Effector CD4-positive, alpha-beta T cell (primary cell): ENCODE results near the gene MRRF.
A peak's percentile ranks its signal among the peaks of the same experiment; 100 is the strongest.

Experiments
- DNase-seq: peaks from one replicate; pipeline ENCODE4 v3.0.0-alpha.2; 2020
- total RNA-seq: gene quantifications from one replicate; lab custom pipeline; 2026; lab: John Stamatoyannopoulos, UW

MRRF gene, protein sequence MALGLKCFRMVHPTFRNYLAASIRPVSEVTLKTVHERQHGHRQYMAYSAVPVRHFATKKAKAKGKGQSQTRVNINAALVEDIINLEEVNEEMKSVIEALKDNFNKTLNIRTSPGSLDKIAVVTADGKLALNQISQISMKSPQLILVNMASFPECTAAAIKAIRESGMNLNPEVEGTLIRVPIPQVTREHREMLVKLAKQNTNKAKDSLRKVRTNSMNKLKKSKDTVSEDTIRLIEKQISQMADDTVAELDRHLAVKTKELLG
- total RNA-seq, result 33.4 reads per million, percentile 59 among the genes with 10 or more reads in this experiment

DNA sequence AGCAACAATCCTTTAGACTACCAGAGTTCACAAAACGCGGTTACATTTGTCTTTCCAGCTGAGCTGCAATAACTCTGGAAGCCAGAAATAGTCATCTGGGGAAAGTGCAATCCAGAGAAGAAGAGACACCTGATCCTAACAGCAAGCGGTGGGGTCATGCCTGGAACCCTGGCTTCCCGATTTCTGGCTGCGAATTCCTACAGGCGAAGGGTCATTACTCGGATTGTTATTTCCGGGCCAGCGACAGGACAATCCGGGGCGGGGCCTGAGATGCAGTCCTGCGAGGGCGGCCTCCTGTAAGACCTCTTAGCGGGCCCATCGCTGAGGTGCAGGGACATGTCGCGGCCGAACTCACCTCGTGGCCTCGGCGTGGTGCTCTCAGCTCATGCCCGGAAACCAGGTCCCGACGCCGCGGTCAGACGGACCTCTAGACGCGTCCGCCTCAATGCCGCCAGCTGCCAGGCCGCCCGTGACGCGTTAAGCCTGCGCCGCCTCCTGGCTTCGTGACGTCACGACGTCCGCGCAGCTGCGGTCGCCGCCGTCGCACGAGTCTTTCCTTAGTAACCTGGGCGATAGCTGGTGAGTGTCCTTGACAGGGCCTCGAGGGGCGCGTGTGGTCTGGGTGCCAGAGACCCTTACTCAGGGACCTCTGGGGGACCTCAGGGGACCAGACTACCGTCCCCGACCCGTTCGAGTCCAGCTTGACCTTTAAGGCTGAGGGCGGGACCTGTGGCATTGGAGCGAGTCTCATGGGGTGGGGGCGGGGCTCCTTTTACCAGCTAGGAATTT lies at the start of gene MRRF, which contains the start of gene RBM18:
MRRF (plus strand) TSS at position 523 of the 789 bp plus-strand sequence. CDS start 6,010 bp downstream, outside the sequence.
RBM18 (minus strand) TSS at position 481 of the 789 bp plus-strand sequence. CDS start 3,348 bp downstream, outside the sequence.
- peak; percentile 81 for DNase-seq

DNA sequence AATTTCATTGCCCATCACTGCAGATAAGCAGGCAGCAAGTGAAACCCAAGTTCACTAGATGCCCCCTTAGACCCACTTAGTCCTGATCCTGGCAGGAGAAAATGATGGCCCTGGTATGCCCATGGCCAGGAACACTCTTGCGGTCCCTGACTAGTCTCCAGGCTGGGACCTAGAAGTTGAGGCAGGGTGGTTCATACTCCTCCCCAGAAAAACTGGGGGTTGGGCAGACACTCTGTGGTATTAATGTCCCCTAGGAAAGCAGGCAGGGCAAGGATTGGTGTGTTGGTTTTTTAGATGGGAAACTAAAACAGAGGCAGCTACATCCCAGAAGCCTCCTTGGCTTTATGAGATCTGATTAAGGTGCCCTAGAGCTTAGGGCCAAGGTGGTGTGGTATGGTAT lies 49.0 kb upstream of the MRRF start:
- DNase-seq, result no peak

DNA sequence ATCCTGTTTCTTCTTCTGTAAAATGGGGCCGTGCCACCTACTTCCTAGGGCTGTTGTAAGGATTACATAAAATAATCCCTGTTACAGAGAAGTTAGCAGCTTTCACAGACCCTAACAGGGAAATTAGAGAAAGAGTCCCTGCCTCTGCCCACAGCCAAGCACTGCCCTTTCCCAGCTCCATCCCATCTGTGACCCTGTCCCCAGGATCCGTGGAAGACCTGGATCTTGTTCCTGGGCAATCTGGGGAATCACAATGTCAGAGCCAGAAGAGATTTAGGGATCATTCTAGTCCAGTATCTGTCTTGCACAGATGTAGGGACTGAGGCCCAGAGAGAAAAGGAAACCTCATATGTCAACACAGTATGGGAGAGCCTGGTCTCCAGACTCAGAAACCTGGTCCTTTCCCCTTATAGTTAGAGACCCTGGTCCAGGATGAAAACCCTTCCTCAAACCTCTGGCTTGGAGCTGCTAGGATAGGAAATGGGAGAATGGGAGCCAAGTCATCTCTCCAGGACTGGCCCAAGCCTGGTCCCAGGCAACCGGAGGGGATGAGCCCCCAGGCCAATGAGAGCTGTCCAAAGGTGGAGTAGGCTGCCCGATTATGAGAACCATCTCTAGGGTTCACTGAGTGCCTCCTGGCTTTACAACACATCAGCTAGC lies 48.4 kb upstream of the MRRF start:
- no peak for DNase-seq

DNA sequence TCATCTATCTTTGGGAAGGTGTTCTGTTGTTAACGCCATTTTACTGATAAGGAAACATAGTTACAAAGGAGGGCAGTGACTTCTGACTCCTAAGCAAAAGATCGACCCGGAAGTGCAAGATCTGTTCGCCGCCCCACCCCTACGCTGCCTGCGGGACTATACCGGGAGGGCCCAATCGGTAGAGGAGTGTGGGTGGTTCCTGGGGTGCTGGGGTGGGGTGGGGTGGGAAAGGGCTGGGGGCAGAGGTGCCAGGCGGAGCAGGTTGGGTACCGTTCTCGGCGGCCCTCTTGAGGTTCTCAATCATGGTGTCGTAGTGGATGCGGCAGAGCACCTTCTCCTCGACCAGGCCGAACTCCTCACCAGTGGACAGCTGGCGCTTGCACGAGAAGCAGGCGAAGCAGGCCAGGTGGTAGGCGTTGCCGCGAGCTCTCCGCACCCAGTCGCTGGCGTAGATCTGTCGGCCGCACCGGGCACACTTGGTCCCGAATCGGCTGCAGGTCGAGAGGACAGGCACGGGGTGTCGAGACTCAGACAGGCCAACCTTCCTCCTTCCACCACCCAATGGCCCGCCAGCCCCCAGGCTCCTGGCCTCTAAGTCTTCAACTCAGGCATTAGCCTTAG lies 47.8 kb upstream of the MRRF start:
- DNase-seq, result no peak

DNA sequence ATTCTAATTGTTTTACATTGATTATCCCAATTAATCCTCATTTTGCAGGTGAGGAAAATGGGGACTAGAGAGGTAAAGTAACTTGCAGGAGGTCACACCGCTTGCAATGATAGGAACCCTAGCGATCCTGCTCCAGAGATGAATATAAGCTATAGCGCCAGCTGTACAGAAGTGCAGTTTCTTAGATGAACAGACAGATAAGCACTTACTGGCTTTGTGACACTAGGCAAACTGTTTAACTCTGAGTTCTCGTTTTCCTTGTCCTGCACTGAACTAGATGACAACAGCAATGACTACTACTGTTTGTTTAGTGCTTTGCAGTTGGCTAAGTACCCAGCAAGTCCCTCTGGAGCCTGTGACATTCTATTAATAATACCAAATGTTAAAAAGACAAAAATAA lies 47.0 kb upstream of the MRRF start:
- no peak for DNase-seq

DNA sequence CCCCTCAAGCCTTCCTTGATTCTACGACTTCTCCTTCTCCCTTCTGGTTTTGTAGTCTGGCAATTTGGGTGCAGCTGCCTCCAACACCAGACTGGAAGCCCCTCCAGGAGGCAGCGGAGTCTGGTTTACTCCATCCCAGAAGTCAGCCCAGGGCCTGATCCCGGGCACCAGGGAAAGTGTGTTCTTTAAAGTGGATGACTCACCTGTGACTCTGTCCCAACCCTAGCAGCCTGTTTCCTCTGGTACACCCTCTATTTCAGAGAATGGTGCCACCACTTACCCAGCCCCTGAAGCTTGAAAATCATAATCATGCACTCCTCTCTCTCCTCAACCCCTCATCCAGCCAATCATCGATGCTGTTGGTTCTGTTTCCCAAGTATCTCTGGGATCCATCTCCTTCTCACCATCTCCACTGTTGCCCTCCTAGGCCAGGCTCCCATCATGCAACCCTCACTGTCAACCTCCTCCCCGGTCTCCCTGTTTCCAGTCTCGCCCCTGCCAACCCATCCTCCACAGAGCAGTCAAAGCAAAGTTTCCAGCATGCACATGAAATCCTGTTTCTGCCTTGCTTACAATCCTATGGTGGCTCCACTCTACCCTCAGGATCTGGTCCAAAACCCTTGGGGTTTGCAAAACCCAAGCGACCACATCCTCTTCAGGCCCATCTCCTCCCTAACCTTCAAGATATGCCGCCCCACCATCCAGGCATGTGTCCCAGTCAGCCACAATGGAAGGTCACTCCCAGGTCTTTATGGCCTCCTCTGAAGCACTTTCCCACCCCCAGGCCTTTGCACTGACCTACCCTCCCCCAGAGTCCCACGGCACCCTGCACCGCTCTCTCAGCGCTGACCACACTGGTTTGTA lies 46.4 kb upstream of the MRRF start:
- DNase-seq, result no peak

DNA sequence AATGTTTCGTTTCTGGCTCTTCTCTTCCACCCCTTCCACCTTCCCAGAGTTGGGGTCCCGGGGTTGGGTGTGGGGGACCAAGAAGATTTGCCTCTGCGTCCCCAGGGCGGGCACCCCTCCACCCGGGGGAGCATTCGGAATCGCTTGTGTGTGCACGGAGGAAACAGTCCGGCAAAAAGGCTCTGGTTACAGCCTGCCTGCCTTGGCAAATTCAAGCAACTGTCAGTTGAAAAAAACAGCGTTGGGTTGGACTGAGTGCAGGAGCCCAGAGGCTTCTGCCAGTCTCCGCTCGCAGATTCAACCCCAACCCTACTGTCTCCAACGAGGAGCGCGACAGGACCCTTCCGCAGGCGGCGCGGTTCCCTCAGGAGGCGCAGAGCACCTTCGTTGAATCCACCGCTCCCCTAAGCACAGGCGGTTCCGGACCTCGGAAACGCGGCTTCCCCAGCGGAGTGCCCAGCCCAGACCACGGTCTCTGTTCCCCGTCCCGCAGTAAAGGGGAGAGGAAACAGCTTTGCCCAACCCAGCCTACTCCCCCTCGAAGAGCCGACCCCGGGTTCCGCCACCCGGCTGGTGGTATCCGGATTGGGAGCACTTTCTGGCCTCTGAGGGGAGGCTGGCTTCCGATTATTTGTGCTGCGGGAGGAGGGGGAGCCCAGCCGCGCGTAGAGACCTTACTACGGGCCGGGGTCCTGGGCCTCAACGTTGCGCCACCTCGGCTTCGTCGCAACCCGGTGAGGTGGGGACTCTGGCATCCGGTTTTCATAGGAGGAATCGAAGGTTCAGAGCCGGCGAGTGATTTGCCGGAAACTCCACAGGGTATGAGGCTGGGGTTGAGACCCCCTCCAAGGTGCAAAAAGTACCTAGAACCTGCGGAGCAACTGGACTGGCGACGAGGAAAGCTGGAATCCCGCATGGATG lies 45.5 kb upstream of the MRRF start:
- DNase-seq, result no peak

DNA sequence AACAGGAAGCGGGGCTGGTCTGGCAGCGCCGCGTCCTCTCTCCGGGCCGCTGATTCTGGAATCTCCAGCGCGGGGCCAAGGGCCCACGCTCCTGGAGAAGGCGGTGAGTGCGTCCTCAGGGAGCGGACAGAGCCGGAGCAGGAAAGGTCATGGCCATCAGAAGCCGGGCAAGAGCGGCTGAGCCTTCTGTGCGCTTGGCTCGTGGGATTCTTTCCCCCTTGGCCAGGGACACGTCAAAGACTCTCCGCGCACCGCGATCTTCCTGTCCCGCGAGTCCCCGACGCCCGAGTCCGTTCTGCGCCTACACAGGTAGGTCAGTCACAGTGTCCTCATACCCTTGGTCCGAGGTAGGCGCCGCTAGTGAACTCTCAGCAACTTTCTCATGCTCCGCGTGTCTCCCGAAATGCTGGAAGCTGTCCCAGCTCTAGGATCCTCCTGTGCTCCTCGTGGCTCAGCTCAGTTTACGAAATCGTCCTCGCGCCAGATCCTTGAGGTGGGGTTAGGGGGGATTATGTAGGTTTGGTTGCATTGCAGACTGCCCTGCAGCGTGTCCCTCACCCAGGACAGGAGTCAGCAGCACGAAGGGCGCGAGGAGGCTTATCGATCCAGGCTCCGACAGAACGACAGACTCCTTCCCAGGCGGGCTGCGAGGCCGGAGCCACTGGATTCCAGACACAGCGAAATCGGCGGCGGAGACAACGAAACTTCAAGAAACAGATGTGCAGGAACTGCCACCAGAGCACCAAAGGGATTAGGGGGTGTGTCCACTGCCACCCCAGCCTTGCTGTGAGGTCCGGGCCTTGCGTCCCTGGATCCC lies 44.6 kb upstream of the MRRF start:
- DNase-seq, result no peak

DNA sequence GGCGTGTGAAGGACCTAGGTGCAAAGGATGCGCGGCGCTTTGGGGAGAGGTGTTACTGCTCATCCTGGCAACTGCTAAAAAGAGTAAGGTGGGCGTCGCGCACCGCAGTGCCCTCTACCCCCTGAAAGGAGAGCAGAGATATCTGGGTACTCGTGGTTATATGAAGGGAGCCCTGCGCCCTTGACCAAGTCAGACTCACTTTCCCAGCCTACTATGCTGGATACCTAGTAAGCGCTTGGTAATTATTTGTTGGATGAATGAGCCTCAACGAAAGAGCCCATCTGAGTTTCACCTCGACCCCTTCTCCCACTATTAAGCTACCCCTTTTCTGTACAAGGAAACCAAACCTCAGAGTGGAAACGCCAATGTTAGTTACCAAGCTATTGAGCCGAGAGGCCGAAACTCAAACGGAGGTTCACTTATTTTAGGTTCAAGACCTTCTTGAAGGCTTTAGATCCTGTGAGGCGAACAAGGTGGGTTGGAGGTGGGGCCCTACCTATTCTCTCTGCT lies 44.0 kb upstream of the MRRF start:
- DNase-seq, result no peak

DNA sequence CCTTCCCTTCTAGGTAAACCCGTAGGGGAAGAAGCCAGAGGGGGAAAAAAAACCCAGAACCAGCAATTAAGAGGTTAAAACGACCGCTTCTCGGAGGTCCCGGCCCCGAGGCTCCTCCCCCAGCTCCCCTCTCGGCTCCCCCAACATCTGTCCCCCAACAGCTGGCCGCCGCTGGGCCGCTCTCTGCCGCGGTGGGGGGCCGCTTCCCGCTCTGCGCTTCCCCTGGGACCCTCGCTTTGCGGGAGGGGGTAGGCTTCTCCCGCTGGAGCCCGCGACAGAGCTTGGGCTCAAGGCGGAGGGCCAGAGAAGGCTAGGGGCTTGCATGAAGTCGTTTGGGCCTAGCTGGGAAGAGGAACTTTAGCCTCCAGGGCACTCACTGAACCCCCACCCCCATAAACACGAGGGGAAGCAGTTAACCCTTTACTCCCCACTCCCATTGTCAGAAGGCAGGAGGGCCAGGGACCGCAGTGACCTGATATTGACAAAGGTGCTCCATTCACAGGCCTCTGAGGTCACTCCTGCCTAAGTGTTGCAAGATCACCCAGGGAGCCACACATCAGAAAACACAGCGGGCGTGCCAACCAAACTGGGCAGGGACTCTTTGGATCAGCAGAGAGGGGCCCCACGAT lies 43.4 kb upstream of the MRRF start:
- no peak for DNase-seq

DNA sequence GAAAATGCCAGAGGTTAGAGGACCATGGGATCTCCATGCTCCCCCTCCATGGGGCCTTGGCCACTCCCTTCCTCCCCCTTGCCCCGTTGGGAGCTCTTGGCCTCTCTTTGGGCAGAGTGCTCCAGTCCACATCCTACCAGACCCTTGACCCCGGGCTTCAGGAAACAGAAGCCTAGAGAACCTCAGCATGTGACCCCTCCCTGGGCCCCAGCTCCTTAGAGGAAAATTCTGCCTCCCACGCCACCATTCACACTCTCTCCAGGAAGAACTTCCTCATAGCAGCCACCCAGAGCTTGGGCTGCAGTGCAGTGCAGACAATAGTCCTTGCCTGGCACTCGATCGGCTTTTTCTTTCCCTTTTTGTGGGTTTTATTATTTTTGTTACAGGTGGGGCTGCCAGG lies 41.9 kb upstream of the MRRF start:
- DNase-seq, result no peak

DNA sequence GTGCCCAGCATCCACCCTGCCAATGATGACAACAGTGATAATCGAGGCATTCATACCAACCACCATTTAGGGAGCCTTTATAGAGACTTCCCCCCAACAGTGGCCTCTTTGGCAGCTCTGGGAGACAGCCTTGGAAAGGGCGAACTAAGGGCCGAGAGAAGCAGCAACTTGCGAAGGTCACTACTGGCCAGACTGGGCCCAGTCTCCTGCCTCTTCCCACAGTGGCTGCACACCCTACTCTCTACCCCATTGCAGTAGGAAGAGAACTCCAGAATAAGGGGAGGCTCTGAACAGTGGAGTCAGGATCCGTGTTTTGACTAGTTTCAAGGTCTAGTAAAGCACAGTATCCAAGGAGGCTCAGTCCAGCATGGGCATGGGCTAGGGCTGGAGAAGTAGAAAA lies 41.2 kb upstream of the MRRF start:
- no peak for DNase-seq

DNA sequence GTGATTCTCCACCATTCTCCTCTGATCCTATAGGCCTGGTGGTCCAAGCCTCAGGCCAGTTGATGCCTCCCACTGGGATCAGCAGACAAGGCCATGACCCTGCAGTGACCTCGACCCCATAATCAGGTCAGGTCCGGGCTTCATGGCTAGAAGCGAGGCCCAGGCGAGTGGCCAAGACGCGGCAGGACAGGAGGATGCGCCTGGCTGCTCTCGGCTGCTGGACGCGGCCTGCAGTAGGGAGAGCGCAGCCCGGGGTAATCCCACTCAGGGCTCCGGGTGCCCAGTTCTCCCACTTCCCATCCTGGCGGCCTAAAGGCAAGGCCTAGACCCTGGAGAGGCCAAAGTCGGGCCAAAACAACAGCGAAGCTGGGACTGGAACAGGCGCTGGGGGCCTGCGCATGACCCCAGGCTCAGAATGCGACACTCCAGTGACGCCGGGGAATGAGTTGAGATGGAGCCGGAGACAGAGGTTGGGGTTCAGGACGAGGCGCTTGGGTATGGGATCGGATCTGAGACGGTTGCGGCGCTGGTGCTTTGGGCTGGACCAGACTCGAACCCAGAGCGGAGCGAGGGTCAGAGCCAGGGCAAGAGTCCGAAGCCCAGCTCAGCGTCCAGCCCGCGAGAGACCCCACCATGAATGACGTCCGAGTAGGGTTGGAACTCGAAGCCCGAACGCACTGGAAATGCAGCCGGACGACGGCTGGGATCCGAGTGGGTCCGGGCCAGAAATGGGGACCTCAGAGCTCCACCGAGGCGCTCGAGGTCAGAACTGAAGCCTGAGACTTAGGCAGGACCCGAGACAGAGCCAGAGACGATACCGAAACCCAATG lies 39.2 kb upstream of the MRRF start:
- no peak for DNase-seq

DNA sequence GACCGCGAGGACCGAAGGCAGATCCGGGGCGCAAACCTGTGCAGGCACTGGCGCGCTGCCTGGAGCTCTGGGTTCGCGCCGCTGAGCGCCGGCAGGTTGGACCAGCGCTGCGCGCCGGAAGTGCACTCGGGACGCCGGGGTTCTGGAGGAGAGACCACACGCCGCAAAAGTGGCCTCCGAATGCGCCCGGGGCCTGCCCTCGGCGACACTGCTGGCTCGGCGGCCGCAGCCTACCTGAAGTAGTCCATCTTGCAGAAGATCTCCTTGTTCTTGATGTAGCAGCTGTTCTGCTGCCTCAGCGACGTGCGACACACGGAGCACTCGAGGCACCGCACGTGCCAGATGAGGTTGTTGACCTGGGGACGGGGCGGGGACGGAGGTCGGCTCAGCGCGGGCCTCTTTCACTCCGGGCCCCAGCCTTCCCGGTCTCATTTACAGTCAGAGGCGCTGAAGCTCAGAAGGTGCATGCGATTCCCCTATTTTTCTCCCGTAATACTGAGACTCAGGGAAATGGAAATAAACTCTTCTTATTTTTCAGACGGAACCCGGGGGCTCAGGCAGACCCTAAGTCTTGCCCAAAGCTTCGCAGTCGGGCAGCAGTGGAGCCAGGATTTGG lies 38.4 kb upstream of the MRRF start:
- no peak for DNase-seq

DNA sequence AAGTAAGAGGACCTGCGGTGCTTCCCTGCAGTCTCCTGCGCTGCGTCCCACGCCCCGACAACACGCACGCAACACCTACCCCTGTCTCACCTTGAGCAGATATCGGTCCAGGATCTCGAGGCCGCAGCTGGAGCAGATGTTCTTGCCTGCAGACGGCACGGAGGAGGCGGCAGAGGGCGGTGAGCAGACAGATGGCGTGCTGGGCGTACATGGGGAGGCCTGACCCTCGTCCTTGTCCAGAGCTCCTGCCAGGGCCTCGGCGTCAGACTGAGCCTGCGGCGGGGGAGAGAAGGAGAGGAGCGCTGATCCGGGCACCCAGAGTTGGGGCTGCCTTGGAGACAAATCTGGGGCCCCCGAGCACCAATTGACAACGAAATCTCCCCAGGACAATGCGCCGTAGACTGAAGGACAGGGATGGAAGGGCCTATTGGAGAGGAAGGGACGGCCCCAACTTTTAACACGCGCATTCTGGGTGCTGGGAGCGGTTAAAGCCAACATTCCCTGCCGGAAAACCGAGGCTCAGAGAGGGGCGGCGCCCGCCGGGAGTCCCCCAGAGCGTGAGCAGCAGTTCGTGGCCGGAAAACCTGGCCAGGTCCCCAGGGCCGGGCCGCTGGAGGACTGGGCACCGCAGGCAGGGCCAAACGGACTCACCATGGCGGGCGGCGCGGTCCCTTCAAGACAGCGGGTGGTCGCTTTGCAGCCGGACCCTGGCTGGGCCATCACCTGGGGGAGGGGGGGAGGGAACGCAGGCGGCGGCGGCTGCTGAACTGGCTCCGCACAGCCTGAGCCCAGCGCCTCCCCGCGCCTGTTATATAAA lies 37.7 kb upstream of the MRRF start:
- DNase-seq, result no peak

DNA sequence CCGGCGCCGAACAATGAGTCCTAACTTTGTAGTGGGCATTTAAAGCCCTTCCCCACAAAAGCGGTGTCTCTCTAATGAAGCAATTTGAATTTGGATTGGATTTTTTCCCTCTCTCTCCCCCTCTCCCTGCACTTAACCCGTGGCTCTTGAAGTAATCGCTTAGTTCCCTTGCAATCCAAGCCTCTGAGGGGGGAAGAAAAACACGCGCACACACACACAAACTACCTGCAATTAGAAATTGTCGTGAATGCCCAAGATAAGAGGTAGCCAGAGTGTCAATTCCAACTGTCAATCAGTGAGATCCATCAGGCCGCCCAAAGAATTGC lies 37.1 kb upstream of the MRRF start:
- DNase-seq, result no peak

DNA sequence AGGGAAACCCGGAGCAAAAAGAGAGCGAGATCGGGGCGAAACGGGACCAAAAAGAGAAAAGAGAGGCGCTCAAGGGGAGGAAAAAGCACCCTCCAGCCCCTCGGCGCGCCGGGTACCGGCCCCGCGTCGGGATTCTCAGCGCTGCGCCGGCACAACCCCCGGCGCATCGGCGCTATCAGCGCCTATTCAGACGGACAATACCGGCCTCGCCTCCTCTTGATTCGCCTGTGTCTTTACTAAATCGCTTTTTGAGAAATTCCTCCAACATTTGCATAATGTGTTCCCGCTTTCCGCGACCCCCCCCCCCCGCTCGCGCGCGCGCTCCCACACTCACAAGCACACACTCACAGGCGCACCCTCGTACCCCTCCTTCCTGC lies 36.5 kb upstream of the MRRF start:
- DNase-seq, result no peak
